Measurements from ENCODE around the gene EXOC6B.

- no peak for TF ChIP-seq CTCF (conservative IDR thresholded peaks at IDR 0.05)
- no peak for TF ChIP-seq EZH2 (IDR thresholded peaks at IDR 0.05; ENCODE audit: low read depth)
Measured at GRCh38 chr2:72847534-72848315, 21.9 kb upstream of the EXOC6B start.
